HG03457 (cell line): ENCODE data around the gene PEMT.

Experiments
- ATAC-seq: cut with Tn5 transposase; IDR thresholded peaks from one replicate; pipeline ENCODE4 v1.9.1; 2021; ENCODE audit warnings: moderate number of reproducible peaks; ENCODE audit not compliant: unreplicated experiment

PEMT gene

DNA sequence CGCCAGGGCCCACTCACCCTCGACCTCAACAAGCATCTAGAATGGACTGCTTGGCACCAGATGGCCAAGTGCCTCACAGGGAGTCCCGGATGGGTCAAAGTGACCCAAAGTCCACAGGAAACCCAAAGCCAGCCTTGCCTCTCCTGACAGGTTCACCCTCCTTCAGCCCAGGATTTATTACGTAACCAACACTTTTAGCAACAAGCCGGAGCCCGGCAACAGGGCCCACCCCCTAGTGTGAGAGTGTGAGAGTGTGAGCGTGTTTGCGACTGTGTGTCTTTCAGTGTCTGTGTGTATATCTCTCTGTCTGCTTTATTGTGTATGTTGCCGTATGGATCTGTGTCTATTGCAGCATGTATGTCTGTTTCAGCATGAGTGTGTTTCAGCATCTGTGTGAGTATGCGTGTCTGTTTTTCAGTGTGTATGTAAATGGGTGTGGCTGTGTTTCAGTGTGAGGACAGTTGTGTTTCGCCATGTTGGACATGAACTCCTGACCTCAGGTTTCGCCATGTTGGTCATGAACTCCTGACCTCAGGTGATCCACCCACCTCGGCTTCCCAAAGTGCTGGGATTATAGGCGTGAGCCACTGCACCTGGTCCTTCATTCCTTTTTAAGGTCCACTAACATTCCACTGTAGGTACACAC, 13.7 kb upstream of the PEMT start:
- no peak for ATAC-seq

DNA sequence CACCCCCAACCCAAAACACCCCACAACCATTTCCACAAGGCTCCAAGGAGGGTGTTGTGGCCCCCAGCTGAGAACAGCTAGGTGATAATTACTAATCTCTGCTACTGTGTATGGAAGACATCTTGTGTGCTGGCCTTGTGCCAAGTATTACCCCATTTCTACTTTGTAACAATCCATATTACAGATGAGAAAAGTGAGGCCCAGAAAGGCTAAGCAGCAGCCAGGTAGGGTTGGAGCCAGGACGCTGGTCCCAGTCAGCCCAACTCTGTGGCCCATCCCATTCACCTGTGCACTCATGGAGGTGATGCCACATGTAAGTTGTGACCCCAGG, 12.4 kb upstream of the PEMT start:
- ATAC-seq: no peak

DNA sequence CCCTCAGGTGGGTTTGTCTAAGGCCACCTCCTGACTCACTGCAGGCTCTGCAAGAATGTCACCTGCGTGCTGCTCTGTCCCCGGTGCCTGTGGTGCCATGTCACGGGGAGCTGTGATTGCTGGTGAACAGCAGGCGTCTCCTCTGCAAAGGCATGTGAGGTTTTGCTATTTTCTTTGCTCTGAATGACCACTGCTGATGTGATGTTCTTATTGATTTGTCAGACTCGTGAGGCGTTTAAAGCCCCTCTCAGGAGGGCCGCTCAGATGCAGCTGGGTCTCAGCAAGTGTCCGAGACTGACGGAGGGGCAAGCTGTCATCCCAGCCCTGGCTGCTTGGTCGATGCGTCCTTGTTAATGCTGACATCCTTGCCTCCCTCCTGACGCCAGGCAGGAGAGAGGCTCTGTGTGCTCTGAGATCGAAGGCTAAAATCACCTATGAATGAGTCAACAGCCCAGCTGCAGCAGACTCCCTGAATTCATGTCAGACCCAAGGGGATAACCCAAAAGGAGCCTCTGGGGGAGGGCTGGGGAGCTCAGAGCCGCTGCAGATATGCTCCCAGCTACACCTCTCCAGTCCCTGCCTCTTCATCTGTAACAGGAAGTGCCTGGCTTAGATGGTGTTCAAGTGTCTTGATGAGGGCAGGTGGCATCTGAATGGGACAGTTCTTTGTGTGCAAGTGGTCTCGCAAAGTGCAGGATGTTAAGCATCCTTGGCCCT, 11.8 kb upstream of the PEMT start:
- no peak for ATAC-seq

DNA sequence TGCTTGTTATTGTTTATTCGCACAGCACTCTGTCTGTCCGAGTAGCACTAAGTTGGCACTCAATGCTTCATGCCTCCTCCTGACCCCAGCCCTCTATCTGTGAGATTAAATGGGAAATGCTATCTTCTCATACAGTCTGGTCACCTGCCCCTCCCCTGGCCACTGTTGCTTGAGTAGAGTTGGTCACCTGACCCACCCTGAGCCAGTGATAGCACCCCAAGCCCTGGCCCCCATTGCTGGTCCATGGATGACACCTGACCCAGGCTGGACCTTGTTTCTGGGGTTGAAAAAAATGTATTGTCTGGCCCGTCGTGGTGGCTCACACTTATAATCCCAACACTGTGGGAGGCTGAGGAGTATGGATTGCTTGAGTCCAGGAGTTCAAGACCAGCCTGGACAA, 8.5 kb upstream of the PEMT start:
- no peak for ATAC-seq

DNA sequence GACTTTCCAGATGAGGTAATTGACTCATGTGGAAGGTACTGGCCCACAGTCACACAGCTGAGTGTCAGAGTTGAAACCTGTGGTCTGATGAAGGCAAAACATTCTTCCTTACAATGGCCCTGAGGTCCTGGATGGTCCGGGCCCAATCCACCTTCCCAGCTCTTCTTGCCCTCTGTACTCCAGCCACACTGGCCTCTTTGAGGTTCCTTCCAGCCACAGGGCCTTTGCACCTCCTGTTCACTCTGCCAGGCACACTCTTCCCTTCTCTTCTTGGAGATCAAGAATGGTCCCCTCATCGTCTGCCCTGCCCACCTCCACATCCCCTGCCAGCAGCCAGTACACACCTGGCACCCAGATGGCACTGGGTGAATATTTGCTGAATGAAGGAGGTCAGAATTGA, 6.5 kb upstream of the PEMT start:
- no peak for ATAC-seq

DNA sequence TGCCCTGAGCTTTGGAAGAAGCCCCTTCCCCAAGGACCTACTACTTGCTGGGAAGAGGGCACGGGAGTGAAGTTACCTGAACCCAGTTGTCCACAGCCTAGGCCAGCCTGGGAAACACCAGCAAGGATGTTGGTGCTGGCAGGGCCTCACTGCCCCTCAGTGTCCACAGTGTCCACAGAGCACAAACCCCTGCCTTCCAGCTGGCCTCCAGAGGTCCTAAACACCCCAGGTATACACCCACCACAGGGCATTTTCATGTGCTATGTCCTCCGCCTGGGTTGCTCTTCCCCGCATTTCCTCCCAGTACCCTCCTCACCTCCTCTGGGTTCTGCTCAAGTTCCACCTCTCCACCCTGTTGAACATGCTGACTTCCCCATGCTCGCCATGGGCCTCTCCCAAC, 4.2 kb upstream of the PEMT start:
- no peak for ATAC-seq

DNA sequence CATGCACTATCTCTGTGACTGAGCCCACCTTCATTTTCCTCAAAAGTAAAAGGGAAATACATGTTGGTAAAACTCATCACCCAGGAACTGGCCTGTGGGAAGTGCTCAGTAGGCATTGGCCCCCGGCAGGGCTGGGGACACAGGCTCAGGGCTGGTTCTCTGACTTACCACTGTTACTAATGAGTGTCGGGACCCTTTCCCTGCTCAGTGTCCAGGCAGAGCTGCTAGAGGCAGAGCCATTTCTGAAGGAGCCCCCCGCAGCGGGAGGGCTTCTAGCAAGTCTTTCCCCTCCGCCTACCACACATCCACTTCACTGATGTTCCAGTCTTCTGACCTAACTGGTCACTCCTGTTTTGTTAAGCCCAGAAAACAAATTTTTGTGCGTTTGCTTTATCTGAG, 1.7 kb upstream of the PEMT start:
- no peak for ATAC-seq

DNA sequence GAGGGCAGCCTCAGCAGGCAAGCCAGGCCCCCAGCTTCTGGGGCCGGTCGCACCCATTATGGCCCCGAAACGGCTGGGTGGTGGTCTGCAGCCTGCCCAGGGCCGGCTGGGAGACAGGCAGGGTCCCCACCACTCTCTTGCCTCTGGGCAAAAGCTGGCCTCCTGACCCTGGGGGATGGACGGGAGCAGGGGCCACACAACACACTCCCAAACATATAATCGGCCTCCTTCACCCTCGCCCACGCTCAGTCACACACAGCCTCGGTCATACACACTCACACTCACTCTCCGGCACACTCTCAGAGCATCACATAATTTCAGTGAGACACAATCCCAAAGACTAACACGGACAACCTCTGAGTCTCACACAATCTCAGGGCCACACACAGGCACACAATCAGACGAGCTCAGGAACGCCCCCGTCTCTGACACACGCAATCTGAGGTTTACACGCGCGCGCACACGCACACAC, 589 bp downstream of the PEMT start:
- ATAC-seq: no peak

DNA sequence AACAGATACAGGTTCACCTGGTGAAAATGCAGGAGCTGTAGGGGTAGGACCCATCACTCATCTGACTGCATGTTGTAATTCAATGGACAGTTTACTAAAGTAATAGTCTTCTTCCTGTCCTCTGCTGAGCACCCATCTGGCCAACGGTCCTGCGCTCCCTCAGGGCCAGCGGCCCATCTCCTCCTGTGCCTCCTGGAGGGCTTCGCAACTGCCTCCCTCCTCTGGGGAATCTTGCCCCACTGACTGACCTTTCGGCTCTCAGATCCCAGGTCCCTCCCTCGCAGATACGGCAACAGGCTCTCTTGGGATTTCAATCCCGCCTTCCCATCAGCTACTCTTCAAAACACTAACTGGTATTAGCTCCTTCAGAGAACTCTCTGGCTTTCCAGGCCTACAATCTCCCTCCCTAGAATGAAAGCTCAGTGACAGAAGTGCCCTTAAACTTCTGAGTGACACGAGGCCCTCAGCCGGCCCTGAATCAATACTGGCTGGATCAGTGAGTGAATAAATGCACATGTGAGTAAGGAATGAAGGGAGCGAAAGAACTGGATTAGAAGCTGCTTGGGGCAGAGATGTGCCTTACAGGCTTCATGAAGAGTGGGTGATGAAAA, 1.3 kb downstream of the PEMT start:
- ATAC-seq: no peak

DNA sequence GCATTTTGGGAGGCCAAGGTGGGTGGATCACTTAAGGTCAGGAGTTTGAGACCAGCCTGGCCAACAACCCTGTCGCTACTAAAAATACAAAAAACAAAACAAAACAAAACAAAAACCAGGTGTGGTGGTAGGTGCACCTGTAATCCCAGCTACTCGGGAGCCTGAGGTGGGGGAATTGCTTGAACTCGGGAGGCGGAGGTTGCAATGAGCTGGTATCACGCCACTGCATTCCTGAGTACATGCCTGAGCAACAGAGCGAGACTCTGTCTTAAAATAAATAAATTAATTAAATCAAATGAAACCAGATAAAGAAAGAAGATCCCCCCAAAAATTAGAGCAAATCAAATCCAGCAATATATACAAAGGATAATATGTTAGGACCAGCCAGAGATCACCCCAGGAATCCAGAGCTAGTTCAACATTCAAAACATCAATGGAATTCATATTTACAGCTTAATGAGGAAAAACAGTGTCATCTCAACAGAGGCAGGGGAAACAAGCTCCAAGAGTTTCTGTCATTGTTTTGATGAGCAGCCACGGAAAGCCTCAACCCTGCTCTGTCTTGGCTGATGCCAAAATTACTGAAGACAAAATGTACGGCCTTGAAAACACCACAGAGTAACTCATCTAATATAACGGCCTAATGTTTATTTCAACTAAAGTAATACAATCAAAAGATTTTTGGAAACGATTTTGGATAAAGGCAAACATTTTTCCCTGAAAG, 3.7 kb downstream of the PEMT start:
- no peak for ATAC-seq

DNA sequence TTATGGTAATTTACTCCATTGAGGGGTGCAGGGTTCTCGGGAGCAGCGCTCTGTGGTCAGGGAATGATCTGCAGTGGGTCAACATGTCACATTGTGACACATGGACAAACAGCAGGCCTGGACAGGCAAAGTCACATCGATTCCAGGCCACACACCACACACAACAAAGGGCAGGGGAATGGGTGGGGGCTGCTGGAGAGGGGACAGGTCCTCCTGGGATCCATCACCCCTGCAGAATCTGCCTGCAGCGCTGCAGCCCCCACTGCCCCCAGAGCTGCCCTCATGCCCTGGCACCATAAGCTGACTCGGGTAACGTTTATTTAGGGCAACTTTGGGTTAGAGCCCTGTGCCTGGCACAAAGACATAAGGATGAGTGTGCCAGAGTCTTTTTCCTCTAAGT, 9.1 kb downstream of the PEMT start:
- ATAC-seq: no peak

DNA sequence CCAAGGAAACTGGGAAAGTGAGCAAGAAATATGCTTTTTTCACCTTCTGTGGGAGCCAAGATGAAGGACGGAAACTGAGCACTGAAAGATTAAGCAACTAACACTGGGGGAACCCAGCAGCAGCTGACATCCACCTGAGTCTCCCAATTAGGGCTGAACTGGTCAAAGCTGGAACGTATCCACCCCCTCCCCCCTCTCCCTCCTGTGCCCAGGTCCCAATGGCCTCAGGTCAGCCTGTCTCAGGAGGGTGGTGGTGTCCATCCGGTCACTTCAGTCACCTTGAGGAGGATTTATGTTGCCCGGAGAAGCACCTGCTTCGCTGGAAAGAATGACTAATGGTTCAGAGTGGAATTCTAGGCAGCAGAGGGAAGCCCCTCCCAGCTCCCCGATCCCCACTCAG, 10.0 kb downstream of the PEMT start:
- ATAC-seq: no peak

DNA sequence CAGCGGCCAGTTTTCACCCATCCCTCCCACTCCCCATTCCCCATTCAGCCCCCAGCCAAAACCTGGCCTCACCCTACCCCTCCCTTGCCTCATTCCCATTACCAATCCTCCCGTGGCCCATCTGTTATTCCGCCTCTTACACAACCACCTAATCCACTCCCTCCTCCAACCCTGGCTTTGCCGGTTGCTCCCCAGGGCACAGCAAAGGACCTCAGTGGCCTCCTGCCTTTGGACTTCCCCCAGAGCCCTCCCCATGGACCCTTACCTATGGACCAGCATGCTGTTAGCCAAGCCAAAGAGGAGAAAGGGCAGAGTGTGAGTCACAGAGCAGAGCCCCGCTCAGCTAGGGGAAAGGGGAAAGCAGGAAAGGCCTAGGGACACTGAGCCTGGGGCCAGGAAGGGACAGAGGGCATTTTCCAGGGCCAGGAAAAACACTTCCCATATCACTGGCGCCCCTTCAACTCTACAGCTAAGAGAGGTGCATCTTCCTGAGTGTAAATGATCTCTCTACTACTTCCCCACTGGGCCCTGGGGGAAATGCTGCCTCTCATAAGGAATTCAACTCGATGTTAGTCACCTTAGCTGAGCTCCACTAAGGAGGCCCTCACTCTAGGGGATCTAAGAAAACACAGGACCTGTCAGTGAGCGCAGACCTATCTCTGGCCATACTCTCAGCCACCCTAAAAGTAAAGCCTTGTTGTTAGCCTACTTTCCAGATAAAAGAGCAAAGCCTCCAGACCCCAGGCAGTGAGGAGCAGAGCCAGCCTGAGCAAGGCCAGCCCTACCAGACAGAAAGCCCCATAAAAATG, 10.6 kb downstream of the PEMT start:
- ATAC-seq: no peak

DNA sequence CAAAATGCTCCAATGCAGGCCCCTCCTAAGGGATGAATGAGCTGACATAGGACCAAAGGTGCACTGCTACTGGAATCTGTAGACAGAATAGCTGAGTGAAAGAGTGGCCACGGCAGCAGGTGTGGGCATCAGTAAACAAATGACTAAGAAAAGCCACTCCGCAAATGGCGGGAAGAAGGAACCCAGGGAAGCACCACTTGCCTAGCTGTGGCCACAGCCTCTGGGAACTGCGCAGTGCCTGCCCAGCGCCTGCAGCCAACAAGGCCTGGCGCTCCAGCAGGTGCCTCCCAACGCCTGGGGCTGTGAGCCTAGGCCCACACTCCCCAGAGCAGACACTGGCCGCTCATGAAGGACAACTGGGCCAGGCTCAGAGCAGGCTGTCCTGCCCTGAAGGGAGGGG, 11.8 kb downstream of the PEMT start:
- no peak for ATAC-seq

DNA sequence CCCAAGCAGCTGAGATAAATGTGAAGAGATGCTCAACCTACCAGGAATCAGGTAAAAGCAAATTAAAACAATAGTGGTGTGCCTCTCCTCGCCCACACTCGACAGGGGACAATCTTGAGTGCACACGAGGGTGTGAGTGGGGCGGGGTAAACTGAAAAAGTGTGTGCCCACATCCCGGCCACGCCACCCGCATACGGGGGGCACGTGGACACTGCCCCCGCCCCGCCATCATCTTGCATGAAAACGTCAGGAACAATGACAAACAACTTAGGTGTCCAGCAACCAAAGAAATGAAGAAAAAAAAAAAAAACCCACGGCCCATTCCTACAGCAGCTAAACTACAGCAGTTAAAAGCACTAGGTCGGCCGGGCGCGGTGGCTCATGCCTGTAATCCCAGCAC, 14.1 kb downstream of the PEMT start:
- ATAC-seq: no peak

DNA sequence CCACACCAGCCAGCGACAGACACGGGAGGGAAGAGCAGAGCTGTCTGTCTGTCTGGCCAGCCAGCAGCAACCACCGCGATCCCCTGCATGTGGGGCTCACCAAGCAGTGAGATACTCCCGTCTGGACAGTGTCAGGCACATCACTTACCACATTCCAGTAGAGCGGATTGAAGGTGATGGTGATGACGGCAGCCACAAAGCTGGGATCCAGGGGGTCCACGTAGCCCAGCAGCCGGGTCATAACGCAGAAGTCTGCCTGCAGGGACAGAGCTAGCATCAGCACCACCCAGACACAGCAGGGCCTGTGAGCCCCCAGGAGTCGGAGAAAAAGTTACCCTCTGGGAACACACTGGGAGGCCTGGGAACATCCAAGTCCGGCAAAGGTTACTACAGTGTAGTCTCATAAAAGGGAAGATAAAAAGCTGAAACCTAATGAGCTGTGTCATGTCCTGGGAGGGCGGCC, 14.7 kb downstream of the PEMT start:
- no peak for ATAC-seq

DNA sequence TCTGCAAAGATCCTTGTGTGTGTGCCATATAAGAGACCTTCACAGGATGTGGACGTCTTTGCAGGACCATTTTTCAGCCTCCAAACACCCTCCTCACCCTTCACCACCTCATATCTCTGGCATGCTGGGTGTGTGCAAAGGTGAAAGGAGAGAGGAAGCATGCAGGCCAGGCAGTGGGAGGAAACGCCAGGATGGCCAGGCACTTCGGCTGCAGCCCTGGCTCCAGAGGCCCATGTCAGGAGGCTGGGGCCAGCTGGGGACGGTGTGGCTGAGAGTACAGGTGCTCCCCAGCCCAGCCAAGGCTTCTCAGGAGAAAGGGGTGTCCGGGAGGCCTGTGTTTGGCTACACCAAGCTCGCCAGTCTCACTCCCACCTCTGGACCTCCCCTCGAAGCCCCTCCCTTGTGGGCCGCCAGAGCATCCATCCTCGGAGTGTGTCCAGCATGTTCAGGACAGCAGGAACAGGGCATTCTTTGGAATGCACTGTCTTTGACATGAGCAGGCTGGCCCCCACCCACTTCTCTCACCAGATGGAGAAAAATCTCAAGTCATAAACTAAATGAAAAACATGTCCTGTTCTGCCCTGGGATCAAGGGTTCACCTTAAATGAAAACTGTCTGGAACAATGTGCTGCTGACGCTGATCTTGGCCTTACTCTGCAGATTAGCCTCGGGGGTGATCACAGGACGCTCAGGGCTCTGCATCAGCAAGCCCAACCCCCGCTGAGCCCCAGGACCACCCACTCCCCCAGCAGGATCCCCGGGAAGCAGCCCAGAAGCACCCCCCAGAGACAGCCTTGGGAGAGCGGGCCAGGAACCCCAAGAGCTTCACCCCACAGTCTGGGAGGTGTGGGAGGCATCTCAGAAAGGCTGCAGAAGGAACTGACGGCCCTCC, 15.9 kb downstream of the PEMT start:
- ATAC-seq: no peak

DNA sequence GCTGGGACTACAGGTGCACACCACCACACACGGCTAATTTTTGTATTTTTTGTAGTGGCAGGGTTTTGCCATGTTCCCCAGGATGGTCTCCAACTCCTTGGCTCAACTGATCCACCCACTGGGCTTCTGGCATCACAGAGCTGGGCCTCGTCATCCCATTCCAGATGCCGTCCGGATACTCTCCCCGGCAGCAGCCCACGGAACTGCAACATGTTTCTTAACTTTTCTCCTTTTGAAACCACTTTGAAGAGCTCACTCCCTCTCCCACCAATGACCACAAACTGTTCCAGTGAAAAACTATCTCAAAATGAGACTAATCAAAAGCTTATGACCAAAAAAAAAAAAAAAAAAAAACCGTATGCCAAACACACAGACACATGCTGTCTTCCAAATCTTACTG, 17.6 kb downstream of the PEMT start:
- ATAC-seq: no peak

DNA sequence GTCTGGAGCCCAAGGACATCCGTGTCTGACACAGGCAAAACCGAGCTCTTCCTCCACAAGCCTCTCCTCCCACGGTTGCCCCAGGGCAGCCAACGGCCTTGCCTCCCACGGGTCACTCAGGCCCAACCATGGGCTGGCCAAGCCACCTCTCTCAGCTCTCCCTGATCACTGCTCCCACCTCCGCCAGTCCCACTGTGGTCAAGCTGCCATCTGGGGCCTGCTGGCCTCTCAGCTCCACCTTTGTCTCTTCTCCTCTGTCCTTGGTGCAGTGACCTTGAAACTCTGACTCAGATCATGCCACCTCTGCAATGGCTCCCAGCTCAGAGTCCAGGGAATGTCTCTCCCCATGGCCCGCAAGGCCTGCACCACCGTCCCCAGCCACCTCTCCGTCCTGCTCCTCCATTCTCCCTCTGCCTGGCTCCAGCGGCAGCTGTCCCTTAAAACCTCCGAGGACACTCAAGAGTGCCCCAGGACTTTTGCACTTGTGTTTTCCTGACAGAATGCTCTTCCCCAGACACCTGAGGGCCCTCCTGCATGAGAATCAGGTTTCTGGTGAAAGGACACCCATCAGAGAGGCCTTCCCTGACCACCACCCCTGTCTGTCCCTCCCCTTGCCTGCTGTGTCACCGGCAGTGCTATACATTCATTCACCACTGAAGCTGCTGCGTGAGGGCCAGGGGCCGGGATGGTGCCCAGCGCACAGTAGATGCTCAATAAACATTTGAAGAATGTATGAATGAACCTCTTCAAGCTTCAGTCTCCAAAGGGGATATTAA, 19.3 kb downstream of the PEMT start:
- ATAC-seq: no peak
